GM18870 (cell line): ENCODE data around the gene AMPH.
A peak's percentile ranks its signal among the peaks of the same experiment; 100 is the strongest.

Source experiments
- ATAC-seq: cut with Tn5 transposase; IDR thresholded peaks from one replicate; pipeline ENCODE4 v1.9.1; 2021; ENCODE audit warnings: moderate library complexity; ENCODE audit not compliant: unreplicated experiment

AMPH gene

DNA sequence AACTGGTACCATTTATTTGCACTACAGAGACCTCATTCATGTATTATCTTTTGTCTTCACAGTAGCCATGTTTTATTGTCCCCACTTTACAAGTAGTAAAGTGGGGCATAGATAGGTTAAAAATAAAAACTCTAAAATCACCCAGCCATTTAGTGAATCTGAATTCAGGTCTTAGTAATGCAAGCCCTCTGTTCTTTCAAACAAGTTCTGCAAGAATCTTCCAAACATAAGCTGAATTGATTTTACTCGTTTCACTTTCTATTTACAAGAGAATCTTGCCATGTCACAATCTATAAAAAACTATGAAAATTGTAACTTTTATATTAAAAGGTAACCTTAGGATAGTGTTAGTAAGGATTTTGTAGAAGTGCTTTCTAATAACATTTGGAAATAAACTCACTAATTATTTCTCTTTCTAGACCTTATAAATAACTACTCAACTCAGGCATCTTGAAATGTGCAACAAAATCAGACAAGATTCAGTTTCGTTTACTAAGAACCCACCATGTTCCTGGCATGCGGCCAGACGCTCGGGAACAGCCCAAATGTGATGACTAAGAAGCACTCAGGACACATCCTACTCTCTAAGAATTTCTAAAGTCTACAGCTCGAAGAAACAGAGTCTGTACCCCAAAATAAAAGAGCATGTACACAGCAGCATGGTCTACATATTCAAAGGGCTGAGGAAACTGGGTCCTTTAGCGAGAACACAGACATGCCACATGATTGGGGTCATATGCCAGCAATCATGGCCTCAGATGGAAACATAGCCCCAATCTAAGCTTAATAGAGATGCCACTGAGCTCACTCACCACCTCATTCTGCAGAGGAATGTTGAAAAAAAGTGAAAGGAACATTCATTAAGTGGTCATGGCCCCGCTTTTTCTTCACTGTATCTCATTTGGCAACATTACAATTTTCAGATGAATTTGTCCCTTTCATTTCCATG is 167.6 kb downstream of the AMPH start:
- peak; percentile 96 for ATAC-seq

DNA sequence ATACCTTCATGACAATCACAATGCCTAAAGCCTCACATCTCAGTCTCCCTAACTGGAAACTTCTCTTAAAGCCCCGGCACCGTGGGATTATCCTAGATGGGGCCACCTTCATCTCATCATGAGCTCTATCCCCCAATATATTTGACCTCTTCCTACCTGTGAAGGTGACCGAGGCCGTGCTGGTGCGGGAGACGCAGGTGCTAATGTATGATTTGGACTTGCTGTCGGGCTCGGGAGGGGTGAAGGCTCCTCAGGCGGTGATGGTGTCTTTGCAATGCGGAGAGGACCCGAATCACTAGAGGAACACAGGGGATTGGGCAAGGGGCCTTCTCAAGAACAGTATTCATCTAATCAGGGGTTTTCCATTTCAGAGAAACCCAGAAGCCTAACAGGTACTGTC is 168.4 kb downstream of the AMPH start:
- no peak for ATAC-seq

DNA sequence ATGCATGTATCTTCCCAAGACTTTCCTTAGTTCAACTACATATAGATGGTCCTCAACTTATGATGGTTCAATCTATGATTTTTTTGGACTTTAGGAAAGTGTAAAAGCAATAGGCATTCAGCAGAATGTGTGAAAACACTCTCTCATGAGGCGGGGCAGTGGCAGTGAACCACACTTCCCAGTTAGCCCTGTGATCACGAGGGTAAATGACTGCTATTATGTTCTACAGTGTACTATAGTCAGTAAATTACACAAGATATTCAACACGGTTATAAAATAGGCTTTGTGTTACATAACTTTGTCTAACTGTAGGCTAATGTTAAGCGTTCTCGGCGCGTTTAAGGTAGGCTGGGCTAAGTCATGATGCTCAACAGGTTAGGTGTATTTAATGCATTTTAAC is 169.3 kb downstream of the AMPH start:
- no peak for ATAC-seq

DNA sequence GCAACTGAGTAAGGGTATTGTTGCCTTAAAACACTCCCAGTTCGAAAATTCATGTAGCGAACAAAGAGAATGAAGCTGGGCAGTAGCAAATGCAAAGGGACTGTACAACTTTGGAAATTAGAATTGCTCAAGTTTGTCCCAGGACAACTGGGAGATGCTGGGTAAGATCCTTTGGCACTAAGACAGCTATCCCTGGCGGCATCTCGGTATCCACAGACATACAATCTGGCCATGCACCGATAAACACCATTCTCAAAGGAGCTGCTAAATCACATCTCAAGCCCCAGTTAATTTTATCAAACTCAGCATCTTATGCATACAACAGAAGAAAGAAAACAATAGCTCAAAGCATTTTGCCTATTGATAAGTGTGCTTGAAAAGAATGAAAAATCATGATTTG is 177.3 kb downstream of the AMPH start:
- no peak for ATAC-seq

DNA sequence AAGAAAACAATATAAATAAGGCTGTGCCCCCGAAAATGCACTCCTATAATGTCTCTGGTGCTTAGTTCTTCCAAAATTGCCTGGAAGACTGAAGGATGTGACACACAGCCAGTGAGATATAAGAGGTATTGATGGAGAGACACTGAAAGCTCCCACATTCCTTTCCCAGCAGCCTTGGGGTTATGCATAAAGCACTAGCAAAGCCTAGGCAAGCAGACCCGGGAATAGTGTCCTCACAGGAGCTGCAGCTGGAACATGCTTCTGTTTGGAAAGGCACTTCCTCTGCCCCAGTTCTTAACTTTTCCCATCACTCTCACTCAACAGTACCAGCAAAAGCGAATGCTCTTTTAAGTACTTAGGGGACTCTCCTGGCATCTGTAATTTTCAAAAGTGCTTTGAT is 178.0 kb downstream of the AMPH start:
- no peak for ATAC-seq

DNA sequence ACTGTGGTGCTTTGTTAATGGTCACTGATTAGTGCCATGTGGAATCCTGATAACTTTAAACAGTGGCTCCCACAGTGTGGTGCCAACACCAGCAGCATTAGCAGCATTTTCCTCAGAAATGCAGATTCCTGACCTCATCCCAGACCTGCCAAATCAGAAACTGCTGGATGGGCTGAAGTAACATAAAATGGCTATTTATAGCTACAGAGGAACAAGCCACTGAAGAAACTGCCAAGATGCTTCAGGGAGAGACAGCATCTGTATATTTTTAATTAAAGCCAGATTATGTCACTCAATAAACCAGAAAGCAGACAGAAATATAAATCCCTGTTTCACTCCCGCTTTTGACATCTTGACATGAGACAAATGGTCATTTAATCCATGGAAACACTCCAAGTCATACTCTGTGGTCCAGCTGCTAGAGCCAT is 178.5 kb downstream of the AMPH start:
- no peak for ATAC-seq

DNA sequence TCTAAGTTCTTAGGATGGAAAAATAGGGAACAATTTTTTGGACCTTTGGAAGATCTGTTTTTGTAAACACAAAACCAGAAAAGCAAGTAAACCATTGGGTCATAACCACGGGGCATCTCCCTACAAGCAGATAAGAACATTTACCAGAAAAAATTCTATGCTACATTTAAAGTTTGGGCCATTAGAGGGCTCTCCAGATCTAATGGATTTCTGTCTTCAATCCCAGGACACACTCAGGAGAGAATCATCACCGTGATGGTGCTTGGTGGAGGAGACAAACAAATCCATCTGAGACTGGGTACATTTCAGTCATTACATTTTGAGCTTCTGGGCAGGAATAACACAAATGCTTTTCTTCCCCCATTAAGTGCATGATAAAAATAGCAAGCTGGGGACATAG is 179.3 kb downstream of the AMPH start:
- ATAC-seq: no peak

DNA sequence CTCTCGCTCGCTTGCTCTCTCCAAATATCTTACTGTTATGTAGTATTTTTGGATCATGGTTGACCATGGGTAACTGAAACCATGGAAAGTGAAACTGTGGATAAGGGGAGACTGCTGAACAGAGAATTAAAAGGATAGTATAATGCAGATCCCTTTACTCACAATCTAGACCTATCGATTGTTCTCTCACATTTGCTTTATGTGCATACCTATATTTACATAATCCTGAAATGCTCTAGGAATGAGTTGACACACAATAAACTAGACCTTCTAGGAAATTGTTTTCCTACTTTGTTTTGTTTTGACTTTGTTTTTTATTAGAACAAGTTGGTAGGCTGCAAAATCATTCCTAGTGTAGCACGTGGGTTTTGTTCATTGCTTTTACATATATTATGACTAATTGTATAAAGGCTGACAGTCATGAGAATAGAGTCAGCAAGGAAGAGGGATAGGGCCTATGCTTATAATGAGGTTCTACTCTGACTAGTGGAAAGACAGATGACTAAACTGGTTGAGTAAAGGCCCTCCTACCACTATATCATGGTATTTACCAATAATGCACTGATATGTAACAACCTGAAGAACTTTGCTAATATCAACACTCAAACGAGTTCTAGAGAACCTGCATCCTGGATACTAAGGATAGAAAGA is 182.5 kb downstream of the AMPH start:
- ATAC-seq: no peak

DNA sequence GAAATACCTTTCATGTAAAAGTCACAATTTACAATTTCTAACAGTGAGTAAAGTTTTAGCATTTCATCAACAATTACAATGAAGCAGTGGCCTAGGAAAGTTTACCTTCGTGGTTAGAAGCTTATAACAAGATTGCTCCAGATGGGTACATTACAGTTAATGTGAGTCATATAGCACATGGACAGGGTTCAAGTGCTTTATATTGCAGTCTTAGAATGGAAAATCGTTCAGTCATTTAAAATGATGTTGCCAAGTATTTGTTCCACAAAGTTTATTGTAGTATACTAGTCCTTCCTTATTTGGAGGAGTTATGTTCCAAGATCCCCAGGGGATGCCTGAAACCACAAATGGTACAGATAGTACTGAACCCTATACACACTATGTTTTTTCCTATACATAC is 183.1 kb downstream of the AMPH start:
- no peak for ATAC-seq

DNA sequence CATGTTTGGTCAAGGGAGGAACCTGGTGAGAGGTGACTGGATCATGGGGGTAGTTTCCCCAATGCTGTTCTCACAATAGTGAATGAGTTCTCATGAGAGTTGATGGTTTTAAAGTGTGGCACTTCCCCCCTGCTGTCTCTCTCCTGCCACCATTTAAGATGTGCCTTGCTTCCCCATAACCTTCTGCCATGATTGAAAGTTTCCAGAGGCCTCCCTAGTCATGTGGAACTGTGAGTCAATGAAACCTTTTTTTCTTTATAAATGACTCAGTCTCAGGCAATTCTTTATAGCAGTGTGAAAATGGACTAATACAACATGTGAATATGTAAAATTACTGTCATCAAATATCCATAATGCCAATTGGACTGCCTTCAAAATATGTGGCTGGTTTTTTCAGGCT is 192.2 kb downstream of the AMPH start:
- ATAC-seq: no peak

DNA sequence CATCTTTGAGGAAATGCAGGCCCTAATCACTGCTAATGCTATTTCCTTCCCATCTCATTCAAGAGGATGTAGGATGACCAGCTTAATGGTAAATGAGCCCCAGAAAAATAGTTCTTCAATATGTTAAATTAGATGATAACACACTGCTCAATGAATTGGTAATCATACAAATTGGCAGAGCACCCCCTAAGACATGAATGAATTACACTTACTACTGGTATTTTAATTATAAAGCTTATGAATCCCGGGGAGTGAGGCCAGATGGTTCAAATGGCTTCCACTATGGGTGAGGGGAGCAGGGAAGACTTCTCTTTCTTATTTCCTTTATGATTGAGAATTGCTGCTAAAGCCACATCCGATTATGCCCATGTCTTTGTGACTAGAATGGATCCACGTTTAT is 198.5 kb downstream of the AMPH start:
- no peak for ATAC-seq

DNA sequence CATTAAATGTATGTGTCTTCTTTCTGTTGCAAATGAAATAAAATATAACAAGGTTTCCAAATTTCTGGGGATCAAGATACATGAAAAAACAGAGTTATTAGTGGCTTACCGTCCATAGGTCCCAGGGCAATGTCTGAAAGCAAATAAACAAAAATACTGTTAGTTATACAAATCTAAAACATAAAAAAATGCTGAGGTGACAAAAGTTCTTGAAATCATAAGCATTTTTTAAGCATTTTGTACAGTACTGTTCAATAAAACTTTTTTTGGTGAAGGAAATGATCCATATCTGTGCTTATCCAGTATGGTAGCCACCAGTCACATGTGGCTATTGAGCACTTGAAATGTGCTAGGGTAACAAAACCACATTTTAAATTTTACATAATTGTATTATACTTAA is 199.1 kb downstream of the AMPH start:
- ATAC-seq: no peak

DNA sequence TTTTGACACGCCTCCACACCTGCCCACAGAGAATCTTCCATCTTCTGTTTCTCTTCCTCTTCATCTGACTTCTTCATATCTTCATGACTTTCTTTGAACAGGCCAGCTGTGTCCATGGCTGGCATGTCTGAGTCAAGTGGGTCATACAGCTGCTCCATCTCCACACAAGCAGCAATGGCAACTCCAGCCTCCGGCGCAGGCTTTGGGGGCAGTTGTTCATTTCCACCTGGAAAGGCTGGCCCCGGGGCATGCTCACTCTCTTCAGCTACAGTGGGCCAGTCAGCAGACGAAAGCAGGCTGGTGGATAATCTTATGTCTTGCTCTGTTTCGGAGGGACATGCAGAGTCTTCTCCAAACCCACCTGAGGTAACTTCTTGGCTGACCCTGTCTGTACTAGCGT is 202.1 kb downstream of the AMPH start:
- no peak for ATAC-seq

DNA sequence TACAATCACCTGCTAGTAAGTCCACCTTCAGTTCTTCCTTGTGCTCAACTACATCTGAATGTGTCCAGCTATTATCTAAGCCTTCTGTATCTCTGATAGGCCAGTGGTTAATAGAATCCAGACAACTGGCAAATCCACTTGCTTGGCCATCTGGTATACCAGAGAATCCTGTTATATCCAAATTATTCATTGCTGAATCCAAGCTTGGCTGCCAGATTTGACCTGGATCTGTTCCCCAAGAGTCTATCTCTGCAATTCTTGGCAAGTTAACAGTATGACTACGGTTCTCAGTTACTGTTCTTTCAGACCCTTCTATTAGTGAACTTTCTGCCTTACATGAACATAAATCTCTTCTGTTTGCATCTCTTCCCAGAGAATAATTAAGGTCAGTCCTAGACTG is 203.1 kb downstream of the AMPH start:
- no peak for ATAC-seq

DNA sequence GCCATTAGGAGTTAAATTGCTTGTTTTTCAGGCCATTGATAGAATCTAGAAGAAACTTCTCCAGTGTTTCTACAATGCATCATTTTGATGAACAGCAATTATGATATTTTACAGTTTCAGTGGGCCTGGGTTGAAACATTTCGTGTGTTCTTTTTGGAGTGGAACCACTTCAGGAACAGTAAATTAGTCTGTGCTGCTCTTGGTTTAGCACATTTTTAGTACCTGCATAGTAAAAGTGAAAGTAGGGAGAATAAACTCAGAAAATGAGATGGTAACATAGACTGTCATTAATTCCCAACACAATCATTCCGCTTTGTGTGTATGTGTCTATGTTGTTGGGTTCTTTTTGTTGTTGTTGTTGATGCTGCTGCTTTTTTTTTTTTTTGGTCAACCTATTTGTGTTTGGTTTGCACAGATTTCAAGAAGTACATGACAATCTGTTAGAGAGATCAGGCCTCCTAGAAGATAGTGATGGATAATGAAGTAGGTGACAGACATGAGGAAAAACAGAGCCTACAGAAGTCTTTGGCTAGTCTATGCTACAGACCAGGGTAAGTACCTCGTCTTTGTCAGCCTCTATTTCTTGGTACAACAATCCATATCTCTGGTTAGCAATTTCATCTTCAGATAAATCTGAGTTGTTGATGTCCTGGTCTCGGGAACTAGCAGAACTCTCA is 203.8 kb downstream of the AMPH start:
- ATAC-seq: no peak

DNA sequence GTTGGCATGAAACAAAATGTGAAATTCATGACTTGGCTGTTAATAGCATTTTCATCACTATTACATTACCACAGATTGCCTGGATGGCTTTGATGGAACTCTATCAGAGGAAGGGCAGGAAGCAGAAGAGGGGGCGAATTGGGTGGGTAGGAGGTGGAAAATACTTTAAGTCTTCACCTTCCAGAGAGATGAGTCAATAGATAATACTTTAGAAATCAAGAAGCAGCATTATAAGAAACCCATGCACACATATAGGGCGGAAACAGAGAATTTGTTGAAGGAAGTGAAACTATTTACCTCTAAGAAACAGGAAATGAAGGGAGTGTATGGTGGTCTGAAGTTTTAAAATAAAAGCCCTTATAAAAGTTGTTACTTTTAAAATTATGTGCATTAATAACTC is 205.7 kb downstream of the AMPH start:
- no peak for ATAC-seq

DNA sequence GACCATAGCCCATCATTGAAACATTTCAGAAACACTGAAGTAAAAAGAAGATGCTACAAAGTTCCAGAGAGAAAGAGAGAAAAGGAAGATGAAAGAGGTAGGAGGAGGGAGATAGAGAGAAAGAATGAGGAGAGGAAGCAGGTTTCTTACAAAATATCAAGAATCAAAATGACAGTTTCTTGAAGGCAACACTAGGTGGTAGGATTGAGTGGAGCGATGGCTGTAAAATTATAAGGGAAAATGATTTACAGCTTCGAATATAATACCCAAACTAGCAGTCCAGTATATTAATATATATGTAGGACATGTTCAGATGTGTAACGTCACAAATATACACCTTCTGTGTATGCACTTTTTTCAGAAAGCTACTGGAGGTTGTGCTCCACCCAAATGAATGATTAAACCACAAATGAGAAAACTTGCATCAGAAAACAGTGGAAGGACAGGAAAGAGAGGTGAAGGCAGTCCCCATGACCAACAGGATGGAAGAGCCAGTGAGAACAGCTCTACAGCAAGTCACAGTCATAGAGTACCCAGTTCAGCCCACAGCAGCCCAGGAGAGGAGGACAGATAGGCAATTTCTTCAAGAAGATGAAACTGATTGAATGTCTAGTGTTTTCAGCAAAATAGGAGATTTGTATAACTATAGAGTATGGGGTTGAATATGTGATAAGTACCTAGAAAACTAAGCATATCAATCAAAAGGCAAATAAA is 206.3 kb downstream of the AMPH start:
- ATAC-seq: no peak

DNA sequence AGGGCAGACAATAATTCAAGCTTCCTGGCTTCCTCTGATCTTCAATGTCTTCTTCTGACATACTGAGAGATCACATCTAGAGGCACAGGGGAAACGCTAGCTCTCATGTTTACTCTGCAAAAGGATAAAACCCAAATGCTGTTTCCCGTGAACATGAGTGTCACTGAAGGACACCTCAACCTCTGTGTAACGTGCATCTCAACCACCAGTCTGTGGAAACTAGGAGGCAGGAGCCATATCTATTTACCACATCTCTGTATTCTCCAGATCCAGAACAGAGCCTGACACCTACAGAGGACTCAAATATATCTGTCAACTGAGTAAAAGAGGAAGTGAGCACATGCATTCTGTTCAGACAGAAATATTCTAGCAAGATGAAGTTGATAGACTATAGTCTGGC is 217.4 kb downstream of the AMPH start:
- ATAC-seq: peak; percentile 60

DNA sequence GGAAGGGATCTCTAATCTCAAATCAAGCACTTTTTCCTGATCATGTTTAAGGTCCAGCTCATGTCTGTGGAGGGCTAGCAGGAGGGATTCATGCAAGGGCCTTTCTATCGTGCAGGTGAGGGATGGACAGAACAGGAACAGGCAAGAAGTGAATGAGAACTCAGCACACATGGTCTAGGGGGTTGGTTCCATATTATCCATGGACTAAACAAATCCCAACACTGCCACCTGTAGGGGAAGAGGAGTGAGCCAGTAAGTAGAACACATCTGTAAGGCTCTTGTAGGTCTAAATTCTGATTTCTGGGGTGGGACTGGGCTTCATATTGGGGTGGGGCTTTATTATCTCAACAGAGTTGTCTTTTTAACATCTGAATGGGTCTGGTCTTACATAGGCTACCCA is 219.8 kb downstream of the AMPH start:
- ATAC-seq: no peak

DNA sequence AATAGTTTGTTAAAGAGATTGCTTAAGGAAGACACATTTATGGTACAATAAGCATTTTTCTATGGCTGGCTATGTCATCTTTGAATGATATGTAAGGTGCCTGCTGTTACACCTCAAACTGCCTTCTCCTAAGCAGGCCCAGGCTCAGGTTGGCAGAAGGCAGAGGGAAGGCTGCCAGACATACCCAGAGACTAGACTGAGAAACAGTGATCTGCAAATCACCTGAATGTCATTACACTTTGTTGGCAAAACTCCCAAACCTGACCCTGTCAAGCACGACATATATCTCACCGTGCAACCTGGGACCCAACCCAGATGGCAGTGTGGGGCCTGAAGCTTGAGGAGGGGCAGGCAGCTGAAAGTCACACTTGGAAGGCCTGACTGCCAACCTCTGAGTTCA is 221.1 kb downstream of the AMPH start:
- no peak for ATAC-seq

DNA sequence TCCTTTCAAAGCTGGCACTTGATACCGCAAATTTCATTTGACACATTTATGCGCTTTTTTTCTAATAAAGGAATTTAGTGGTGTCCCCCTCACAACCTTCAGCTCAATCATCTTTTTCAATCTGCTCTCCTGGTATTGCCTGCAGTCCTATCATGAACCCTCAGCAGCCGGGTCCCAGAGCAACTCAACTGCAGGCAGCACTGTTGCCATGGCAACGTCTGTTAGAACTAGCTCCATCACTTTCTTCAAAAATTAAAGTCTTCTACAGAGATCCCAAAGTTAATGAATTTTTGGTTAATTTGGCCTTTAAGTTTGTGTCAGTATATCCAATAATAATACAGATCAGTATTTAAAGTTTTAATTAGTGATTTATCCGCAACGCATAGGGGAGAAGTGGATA is 221.6 kb downstream of the AMPH start:
- no peak for ATAC-seq
